ENCODE data around the gene DPP4. TPM values are rescaled to one million over a fixed set of nuclear protein-coding genes. Genes with fewer than 3 reads are reported as not detected.

Gene DPP4
- total and polyA plus RNA-seq, 2 experiments from 2014 or later = 1.5 to 2.8 TPM

DNA sequence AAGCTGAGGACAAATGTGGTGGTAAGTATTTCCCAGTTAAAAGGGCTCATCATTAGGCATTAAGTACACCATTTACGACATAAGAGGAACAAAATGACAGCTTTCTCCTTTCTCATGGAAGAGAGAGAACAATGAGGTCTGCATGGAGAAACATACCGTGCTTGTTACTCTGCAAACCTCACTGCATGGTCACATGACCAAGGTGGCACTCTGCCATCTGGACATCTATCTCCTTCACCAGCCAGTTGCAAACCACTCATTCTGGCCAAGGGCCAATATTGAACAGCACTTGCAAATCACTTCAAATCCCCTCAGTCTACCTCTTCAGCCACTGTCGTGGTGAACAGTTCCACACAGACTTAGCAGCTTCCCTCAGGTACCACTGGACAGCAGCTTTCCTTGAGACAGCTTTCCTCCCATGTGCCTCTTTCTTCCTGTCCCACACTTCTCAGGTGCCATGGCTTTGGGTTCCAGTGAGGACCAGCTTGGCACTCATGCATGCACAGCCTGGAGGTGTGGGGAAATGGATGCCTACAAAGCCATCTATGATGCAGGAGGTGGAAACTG lies 29.5 kb upstream of the DPP4 start:
- H3K27ac Mint-ChIP-seq = no peak overlapping the region
- H3K4me3 Mint-ChIP-seq = no peak overlapping the region
- H3F3A ChIP-seq (replicated peaks; ENCODE audit: low read depth) = no peaks in the 10 kb centered on the region
- H3K79me2 ChIP-seq (replicated peaks; ENCODE audit: insufficient read depth) = no peaks in the 10 kb centered on the region
- H4K20me1 ChIP-seq (replicated peaks; ENCODE audit: insufficient read depth) = 0 out of 2 replicates have a peak, but pooled peaks cover 3% of the 10 kb centered on the region
- no peaks in the 10 kb centered on the region; the same call in 2 of the 3 replicates for H3K9me3 Mint-ChIP-seq
- H3K27ac ChIP-seq (ENCODE audit: low read depth) = no peak overlapping the region
- H3K4me3 ChIP-seq = no peak overlapping the region
- DNase-seq (ENCODE audit: low spot score) (no peak), ATAC-seq (no peak)
- no peaks in the 10 kb centered on the region for H3K36me3 Mint-ChIP-seq (ENCODE audit: low read depth)
- TF ChIP-seq ZNF114 (CRISPR knock-in tag; IDR thresholded peaks at IDR 0.05) = no peak
- TF ChIP-seq ZNF462 (CRISPR knock-in tag; IDR thresholded peaks at IDR 0.05) = no peak
- TF ChIP-seq, protein P1, sequence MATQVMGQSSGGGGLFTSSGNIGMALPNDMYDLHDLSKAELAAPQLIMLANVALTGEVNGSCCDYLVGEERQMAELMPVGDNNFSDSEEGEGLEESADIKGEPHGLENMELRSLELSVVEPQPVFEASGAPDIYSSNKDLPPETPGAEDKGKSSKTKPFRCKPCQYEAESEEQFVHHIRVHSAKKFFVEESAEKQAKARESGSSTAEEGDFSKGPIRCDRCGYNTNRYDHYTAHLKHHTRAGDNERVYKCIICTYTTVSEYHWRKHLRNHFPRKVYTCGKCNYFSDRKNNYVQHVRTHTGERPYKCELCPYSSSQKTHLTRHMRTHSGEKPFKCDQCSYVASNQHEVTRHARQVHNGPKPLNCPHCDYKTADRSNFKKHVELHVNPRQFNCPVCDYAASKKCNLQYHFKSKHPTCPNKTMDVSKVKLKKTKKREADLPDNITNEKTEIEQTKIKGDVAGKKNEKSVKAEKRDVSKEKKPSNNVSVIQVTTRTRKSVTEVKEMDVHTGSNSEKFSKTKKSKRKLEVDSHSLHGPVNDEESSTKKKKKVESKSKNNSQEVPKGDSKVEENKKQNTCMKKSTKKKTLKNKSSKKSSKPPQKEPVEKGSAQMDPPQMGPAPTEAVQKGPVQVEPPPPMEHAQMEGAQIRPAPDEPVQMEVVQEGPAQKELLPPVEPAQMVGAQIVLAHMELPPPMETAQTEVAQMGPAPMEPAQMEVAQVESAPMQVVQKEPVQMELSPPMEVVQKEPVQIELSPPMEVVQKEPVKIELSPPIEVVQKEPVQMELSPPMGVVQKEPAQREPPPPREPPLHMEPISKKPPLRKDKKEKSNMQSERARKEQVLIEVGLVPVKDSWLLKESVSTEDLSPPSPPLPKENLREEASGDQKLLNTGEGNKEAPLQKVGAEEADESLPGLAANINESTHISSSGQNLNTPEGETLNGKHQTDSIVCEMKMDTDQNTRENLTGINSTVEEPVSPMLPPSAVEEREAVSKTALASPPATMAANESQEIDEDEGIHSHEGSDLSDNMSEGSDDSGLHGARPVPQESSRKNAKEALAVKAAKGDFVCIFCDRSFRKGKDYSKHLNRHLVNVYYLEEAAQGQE (IDR thresholded peaks at IDR 0.05; ENCODE audit: unreplicated experiment) = no peak
- no peak for TF ChIP-seq POLR2AphosphoS5 (IDR thresholded peaks at IDR 0.05; ENCODE audit: low read depth)
- TF ChIP-seq, protein P2, sequence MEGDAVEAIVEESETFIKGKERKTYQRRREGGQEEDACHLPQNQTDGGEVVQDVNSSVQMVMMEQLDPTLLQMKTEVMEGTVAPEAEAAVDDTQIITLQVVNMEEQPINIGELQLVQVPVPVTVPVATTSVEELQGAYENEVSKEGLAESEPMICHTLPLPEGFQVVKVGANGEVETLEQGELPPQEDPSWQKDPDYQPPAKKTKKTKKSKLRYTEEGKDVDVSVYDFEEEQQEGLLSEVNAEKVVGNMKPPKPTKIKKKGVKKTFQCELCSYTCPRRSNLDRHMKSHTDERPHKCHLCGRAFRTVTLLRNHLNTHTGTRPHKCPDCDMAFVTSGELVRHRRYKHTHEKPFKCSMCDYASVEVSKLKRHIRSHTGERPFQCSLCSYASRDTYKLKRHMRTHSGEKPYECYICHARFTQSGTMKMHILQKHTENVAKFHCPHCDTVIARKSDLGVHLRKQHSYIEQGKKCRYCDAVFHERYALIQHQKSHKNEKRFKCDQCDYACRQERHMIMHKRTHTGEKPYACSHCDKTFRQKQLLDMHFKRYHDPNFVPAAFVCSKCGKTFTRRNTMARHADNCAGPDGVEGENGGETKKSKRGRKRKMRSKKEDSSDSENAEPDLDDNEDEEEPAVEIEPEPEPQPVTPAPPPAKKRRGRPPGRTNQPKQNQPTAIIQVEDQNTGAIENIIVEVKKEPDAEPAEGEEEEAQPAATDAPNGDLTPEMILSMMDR (conservative IDR thresholded peaks at IDR 0.05; ENCODE audit: low read depth in 2 of 2) = no peak
- no peak for TF ChIP-seq NANOG (IDR thresholded peaks at IDR 0.05; ENCODE audit: borderline replicate concordance)
- no peaks in the 10 kb centered on the region for H3K4me1 Mint-ChIP-seq
- no peak overlapping the region for H2AFZ ChIP-seq
- no peaks in the 10 kb centered on the region for H3K27me3 Mint-ChIP-seq (ENCODE audit: insufficient read depth, low read depth, poor library complexity)
- no peaks in the 10 kb centered on the region for H3K27me3 ChIP-seq (ENCODE audit: insufficient read depth)
- no peaks in the 10 kb centered on the region for H3K36me3 ChIP-seq (ENCODE audit: insufficient read depth)
- H3K4me1 ChIP-seq (ENCODE audit: insufficient read depth) = no peaks in the 10 kb centered on the region
- no peak overlapping the region for H3K4me2 ChIP-seq
- no peaks in the 10 kb centered on the region for H3K9me2 ChIP-seq (ENCODE audit: insufficient read depth)

All from GM23338 (cell line).